Ovary (tissue), 10 donors: ENCODE results near the gene LOXHD1. TPM values are rescaled to one million over a fixed set of nuclear protein-coding genes. Genes with fewer than 3 reads are reported as not detected.

Experiments
- DNase-seq, 5 donors: peaks; one replicate each; pipeline ENCODE4 v3.0.0-alpha.2; 2019 to 2020
- H3K27ac ChIP-seq, 2 donors: fragments of 200-600 bp; one replicate each; pipeline versions ENCODE4 v1.5.1 to v1.8.0; 2019 to 2022
- H3K27me3 ChIP-seq: fragments of 200-600 bp; one replicate; pipeline ENCODE4 v1.8.0; 2022
- H3K36me3 ChIP-seq: fragments of 200-600 bp; sonication (generic); one replicate; pipeline ENCODE4 v1.5.1; 2019
- H3K4me1 ChIP-seq: one replicate; pipeline ENCODE4 v1.8.1; 2013; ENCODE audit warnings: mild to moderate bottlenecking, moderate library complexity; ENCODE audit not compliant: insufficient read depth
- H3K4me3 ChIP-seq: fragments of 200-600 bp; sonication (generic); one replicate; pipeline ENCODE4 v1.5.1; 2017
- H3K9me3 ChIP-seq, 2 donors: fragments of 200-600 bp in 1 of 2; sonication (generic) in 1 of 2; one replicate each; pipeline versions ENCODE4 v1.5.1 to v1.8.1; 2013 to 2019; ENCODE audit warnings: mild to moderate bottlenecking in 1 of 2, moderate library complexity in 1 of 2
- CTCF ChIP-seq, 3 donors: fragments of 450-650 bp in 2 of 3; fragments of 200-600 bp in 1 of 3; IDR thresholded peaks; one replicate each; pipeline versions ENCODE4 v1.5.1 to v1.8.0; 2016 to 2022; ENCODE audit warnings: antibody characterized with exemption in 3 of 3, mild to moderate bottlenecking in 1 of 3
- EP300 ChIP-seq: sonication (generic); formaldehyde crosslinking; IDR thresholded peaks from one replicate; pipeline ENCODE4 v1.6.1; 2017; ENCODE audit warnings: antibody characterized with exemption
- POLR2A ChIP-seq: fragments of 450-650 bp; IDR thresholded peaks from one replicate; pipeline ENCODE4 v1.6.1; 2017; ENCODE audit warnings: antibody characterized with exemption, mild to moderate bottlenecking, moderate library complexity
- WGBS, 3 donors: extraction: QIAGEN DNeasy Blood & Tissue Kit in 1 of 3; methylation state at CpG; one replicate each; pipeline versions ENCODE4 v1.1.5 to v1.1.7; 2013 to 2017; 5-methylcytosine and 5-hydroxymethylcytosine counted together
- intact Hi-C, 4 donors: fragments of 100-400 bp; cut with DNase I; formaldehyde crosslinking; loops; one replicate each; pipeline versions ENCODE4 v1.11.0 to v1.15.1; 2022 to 2023
- long read RNA-seq, 3 donors: library from polyadenylated mRNA in 2 of 3; unstranded in 2 of 3; transcript quantifications; one replicate each; pipeline ENCODE4 v2.0.0 and lab custom pipeline, GENCODE V29; 2021 to 2026
- polyA plus RNA-seq, 2 donors: library from polyadenylated mRNA; stranded (reverse); fragments of 200-250 nt in 1 of 2; fragments of 350-450 nt in 1 of 2; fragmentation: Illumina TruSeq in 1 of 2; extraction: RNeasy Lipid Tissue Mini Kit (QIAGEN cat#74804) in 1 of 2; gene quantifications; one replicate each; pipeline ENCODE4 v1.2.3, GENCODE V29; 2013 to 2014
- total RNA-seq, 7 donors: library from RNA; depleted of rRNA in 2 of 7; stranded (reverse); fragments of >200 nt in 2 of 7; fragmentation: NEBNext Ultra II Directional in 3 of 7; extraction: Animal tissue kit (Norgen Biotek cat#: 25700) in 3 of 7; gene quantifications; one replicate each; pipeline versions ENCODE4 v1.1.0 to v1.2.4, GENCODE V29; 2016 to 2023
- donor health status: DM: no; HTN: no; CAD: no; lungs with moderate emphysema.
- donor health status: DM: no; HTN: no; CAD: no.
- donor health status: Bipolar disorder and iron deficiency.
- donor health status: DM: yes; HTN: yes; CAD: no.
- donor health status: DM: no; HTN: no; CAD: no.
- donor health status: DM: yes; HTN: yes; CAD: no.

LOXHD1 gene
- total RNA-seq (under 1 TPM in 4 of 7 donors, not detected in 3; 0.13 to 0.72 (median 0.31) TPM), polyA plus RNA-seq (1 to 10 TPM in 1 of 2 donors, under 1 TPM in 1; 0.29 to 1.2 TPM)
- long read RNA-seq, donor 1 = 0 reads
- long read RNA-seq, donor 2 = 0 reads
- long read RNA-seq, donor 3 = 0 reads

- H3K4me1 ChIP-seq = no peaks in the 10 kb centered on the region
- TF ChIP-seq EP300 (no peak), CTCF (IDR thresholded peaks at IDR 0.05) (no peak), POLR2A (no peak)
- H3K9me3 ChIP-seq = no peaks in the 10 kb centered on the region
- H3K27ac ChIP-seq = no peak within 1 kb of the TSS
- intact Hi-C loops = loop anchor here (5.0 to 10.0 kb wide), 7 partner anchors 370 to 513 kb away; a partner anchor contains a TSS
- DNase-seq = no peak
- no peaks in the 10 kb centered on the region for H3K27me3 ChIP-seq
- H3K4me3 ChIP-seq = no peak within 1 kb of the TSS
- no peaks in the 10 kb centered on the region for H3K36me3 ChIP-seq
- WGBS, 3 donors = 74 to 75% (median 75%) methylated on average over 25 of the region's 25 CpGs
Observed at GRCh38 chr18:46657115-46657955, at the start of gene LOXHD1. TSS of gene LOXHD1 (minus strand) at chr18:46657220. CDS start at chr18:46657033, 187 bp downstream.

DNA sequence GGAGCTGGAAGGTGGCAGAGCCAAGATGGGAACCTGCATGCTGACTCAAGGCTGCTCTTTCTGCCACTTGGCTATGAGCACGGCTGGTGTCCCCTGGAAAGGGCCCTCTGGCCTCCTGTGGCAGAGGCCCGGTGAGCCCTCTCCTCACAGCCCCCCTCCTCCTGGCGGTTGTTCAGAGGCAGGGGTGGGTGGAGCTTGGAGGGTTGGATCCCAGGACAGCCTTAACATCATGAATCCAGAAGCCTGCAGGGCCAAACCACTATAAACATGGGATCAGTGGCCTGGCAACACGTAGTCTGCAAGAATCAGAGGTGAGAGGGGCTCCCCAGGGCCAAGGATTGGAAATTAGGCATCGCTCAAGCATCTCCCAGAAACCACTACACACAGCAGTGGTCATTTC lies 48.5 kb upstream of the LOXHD1 start:
- Histone ChIP-seq H3K36me3 (no peaks in the 10 kb centered on the region), H3K27me3 (no peaks in the 10 kb centered on the region), H3K27ac (no peak overlapping the region), H3K4me3 (no peak overlapping the region), H3K4me1 (no peaks in the 10 kb centered on the region), H3K9me3 (no peaks in the 10 kb centered on the region)
- TF ChIP-seq EP300 (no peak), CTCF (IDR thresholded peaks at IDR 0.05) (no peak), POLR2A (no peak)
- intact Hi-C loops = no loop called here
- DNase-seq = no peak
- WGBS, 3 donors = 37 to 54% (median 49%) methylated on average over 5 of the region's 5 CpGs

- no peaks in the 10 kb centered on the region for H3K9me3 ChIP-seq
- DNase-seq = no peak
- no peaks in the 10 kb centered on the region for H3K27me3 ChIP-seq
- intact Hi-C loops = no loop called here
- no peak overlapping the region for H3K4me3 ChIP-seq
- H3K4me1 ChIP-seq = no peaks in the 10 kb centered on the region
- no peak overlapping the region for H3K27ac ChIP-seq
- WGBS, 3 donors = 88 to 94% (median 91%) methylated on average over 4 of the region's 4 CpGs
- no peaks in the 10 kb centered on the region for H3K36me3 ChIP-seq
- TF ChIP-seq CTCF (IDR thresholded peaks at IDR 0.05) (no peak), POLR2A (no peak), EP300 (no peak)
Observed at GRCh38 chr18:46704816-46705215, 47.8 kb upstream of the LOXHD1 start.

- no peaks in the 10 kb centered on the region for H3K4me1 ChIP-seq
- H3K27me3 ChIP-seq = no peaks in the 10 kb centered on the region
- H3K4me3 ChIP-seq = no peak overlapping the region
- 79 to 88% (median 82%) methylated on average over 7 of the region's 7 CpGs for WGBS, 3 donors
- H3K36me3 ChIP-seq = no peaks in the 10 kb centered on the region
- intact Hi-C loops = no loop called here
- no peak for DNase-seq
- TF ChIP-seq POLR2A (no peak), EP300 (no peak), CTCF (IDR thresholded peaks at IDR 0.05) (no peak)
- H3K27ac ChIP-seq = no peak overlapping the region
- no peaks in the 10 kb centered on the region for H3K9me3 ChIP-seq
Observed at GRCh38 chr18:46704189-46704588, 47.2 kb upstream of the LOXHD1 start.
